H1 (cell line): ENCODE data around the gene EFHC1. TPM values are rescaled to one million over a fixed set of nuclear protein-coding genes. Genes with fewer than 3 reads are reported as not detected.

Source experiments
- CEBPB ChIP-seq: IDR thresholded peaks from 2 replicates; pipeline ENCODE4 v1.6.1; 2012; ENCODE audit warnings: low read depth, low read length
- CTBP2 ChIP-seq: IDR thresholded peaks from 2 replicates; pipeline ENCODE4 v1.7.0; 2011; ENCODE audit warnings: borderline replicate concordance, mild to moderate bottlenecking, moderate library complexity, mixed read lengths, low read length; ENCODE audit not compliant: insufficient read depth, insufficient read length
- NRF1 ChIP-seq: IDR thresholded peaks from 2 replicates; pipeline ENCODE4 v1.6.1; 2011; ENCODE audit warnings: mild to moderate bottlenecking, low read depth, low read length, improper control_type of control experiment
- RFX5 ChIP-seq: IDR thresholded peaks from 2 replicates; pipeline ENCODE4 v1.6.1; 2011; ENCODE audit warnings: low read depth, low read length, improper control_type of control experiment, borderline replicate concordance
- SAP30 ChIP-seq: fragments of 300-600 bp; sonication (generic); IDR thresholded peaks from 2 replicates; pipeline ENCODE4 v1.7.1; 2012; ENCODE audit warnings: low read length, moderate library complexity, mild to moderate bottlenecking, inconsistent platforms; ENCODE audit not compliant: insufficient read depth, insufficient replicate concordance
- SIX5 ChIP-seq: IDR thresholded peaks from 2 replicates; pipeline ENCODE4 v1.6.1; 2011; ENCODE audit warnings: mild to moderate bottlenecking, low read depth, low read length
- SP4 ChIP-seq: IDR thresholded peaks from 2 replicates; pipeline ENCODE4 v1.6.1; 2012; ENCODE audit warnings: low read length, inconsistent platforms
- polyA plus RNA-seq, 7 experiments: library from polyadenylated mRNA; depleted of rRNA in 3 of 7; stranded (reverse) in 5 of 7; unstranded in 2 of 7; fragments of >200 nt in 5 of 7; fragments of 200-250 nt in 2 of 7; gene quantifications; 1 replicate in 5 of 7; 2 replicates in 1 of 7; 4 replicates in 1 of 7; pipeline versions ENCODE4 v1.2.1 to v1.2.3, GENCODE V29; 2011 to 2013; ENCODE audit warnings: missing spikeins in 2 of 7, mixed read lengths in 2 of 7
- total RNA-seq: library from RNA; stranded (reverse); fragmentation: NEBNext Ultra II Directional; extraction: Animal tissue kit (Norgen Biotek cat#: 25700); gene quantifications from 2 replicates; pipeline ENCODE4 v1.2.1, GENCODE V29; 2021
- TF ChIP-seq, protein P1 (sequence below): fragments of 300-600 bp; sonication (generic); IDR thresholded peaks from 2 replicates; pipeline ENCODE4 v1.7.1; 2012; ENCODE audit warnings: low read length, moderate library complexity, mild to moderate bottlenecking, inconsistent platforms; ENCODE audit not compliant: insufficient replicate concordance
- TF ChIP-seq, protein P2 (sequence below): IDR thresholded peaks from 2 replicates; pipeline ENCODE4 v1.6.1; 2012; ENCODE audit warnings: low read length, inconsistent platforms

EFHC1 gene
- total and polyA plus RNA-seq, 2 of the 8 experiments (the other 6 are each of a cell fraction or from before 2014, with no cell fraction given) = 10.5 to 16.4 TPM

DNA sequence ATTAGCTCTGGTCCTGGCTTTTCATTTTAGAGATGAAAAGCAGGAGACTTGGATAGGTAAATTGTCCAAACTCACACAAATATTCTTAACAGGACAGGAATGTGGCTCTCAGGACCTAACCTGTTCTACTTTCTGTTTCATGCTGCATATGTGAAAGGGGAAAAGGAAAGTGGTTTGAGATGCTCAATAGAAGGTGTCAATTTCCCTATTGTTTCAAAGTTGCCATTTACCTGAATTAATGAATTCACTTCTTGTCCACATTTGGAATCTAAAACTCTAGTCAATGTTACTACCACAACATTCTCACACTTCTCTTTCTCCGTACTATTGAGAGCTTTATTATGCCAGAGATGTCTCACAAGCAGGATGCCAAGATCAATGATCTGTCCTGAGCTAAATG is 4.8 kb upstream of the EFHC1 start (continued):
- TF ChIP-seq CTBP2 (no peak), RFX5 (no peak), SP4 (no peak), SIX5 (no peak), NRF1 (no peak), CEBPB (no peak), SAP30 (no peak)
- TF ChIP-seq, protein P1, sequence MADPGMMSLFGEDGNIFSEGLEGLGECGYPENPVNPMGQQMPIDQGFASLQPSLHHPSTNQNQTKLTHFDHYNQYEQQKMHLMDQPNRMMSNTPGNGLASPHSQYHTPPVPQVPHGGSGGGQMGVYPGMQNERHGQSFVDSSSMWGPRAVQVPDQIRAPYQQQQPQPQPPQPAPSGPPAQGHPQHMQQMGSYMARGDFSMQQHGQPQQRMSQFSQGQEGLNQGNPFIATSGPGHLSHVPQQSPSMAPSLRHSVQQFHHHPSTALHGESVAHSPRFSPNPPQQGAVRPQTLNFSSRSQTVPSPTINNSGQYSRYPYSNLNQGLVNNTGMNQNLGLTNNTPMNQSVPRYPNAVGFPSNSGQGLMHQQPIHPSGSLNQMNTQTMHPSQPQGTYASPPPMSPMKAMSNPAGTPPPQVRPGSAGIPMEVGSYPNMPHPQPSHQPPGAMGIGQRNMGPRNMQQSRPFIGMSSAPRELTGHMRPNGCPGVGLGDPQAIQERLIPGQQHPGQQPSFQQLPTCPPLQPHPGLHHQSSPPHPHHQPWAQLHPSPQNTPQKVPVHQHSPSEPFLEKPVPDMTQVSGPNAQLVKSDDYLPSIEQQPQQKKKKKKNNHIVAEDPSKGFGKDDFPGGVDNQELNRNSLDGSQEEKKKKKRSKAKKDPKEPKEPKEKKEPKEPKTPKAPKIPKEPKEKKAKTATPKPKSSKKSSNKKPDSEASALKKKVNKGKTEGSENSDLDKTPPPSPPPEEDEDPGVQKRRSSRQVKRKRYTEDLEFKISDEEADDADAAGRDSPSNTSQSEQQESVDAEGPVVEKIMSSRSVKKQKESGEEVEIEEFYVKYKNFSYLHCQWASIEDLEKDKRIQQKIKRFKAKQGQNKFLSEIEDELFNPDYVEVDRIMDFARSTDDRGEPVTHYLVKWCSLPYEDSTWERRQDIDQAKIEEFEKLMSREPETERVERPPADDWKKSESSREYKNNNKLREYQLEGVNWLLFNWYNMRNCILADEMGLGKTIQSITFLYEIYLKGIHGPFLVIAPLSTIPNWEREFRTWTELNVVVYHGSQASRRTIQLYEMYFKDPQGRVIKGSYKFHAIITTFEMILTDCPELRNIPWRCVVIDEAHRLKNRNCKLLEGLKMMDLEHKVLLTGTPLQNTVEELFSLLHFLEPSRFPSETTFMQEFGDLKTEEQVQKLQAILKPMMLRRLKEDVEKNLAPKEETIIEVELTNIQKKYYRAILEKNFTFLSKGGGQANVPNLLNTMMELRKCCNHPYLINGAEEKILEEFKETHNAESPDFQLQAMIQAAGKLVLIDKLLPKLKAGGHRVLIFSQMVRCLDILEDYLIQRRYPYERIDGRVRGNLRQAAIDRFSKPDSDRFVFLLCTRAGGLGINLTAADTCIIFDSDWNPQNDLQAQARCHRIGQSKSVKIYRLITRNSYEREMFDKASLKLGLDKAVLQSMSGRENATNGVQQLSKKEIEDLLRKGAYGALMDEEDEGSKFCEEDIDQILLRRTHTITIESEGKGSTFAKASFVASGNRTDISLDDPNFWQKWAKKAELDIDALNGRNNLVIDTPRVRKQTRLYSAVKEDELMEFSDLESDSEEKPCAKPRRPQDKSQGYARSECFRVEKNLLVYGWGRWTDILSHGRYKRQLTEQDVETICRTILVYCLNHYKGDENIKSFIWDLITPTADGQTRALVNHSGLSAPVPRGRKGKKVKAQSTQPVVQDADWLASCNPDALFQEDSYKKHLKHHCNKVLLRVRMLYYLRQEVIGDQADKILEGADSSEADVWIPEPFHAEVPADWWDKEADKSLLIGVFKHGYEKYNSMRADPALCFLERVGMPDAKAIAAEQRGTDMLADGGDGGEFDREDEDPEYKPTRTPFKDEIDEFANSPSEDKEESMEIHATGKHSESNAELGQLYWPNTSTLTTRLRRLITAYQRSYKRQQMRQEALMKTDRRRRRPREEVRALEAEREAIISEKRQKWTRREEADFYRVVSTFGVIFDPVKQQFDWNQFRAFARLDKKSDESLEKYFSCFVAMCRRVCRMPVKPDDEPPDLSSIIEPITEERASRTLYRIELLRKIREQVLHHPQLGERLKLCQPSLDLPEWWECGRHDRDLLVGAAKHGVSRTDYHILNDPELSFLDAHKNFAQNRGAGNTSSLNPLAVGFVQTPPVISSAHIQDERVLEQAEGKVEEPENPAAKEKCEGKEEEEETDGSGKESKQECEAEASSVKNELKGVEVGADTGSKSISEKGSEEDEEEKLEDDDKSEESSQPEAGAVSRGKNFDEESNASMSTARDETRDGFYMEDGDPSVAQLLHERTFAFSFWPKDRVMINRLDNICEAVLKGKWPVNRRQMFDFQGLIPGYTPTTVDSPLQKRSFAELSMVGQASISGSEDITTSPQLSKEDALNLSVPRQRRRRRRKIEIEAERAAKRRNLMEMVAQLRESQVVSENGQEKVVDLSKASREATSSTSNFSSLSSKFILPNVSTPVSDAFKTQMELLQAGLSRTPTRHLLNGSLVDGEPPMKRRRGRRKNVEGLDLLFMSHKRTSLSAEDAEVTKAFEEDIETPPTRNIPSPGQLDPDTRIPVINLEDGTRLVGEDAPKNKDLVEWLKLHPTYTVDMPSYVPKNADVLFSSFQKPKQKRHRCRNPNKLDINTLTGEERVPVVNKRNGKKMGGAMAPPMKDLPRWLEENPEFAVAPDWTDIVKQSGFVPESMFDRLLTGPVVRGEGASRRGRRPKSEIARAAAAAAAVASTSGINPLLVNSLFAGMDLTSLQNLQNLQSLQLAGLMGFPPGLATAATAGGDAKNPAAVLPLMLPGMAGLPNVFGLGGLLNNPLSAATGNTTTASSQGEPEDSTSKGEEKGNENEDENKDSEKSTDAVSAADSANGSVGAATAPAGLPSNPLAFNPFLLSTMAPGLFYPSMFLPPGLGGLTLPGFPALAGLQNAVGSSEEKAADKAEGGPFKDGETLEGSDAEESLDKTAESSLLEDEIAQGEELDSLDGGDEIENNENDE = no peak
- TF ChIP-seq, protein P2, sequence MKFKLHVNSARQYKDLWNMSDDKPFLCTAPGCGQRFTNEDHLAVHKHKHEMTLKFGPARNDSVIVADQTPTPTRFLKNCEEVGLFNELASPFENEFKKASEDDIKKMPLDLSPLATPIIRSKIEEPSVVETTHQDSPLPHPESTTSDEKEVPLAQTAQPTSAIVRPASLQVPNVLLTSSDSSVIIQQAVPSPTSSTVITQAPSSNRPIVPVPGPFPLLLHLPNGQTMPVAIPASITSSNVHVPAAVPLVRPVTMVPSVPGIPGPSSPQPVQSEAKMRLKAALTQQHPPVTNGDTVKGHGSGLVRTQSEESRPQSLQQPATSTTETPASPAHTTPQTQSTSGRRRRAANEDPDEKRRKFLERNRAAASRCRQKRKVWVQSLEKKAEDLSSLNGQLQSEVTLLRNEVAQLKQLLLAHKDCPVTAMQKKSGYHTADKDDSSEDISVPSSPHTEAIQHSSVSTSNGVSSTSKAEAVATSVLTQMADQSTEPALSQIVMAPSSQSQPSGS = no peak
